Left lung (tissue), 10 donors: ENCODE measurements around the gene GIPR. TPM values are rescaled to one million over a fixed set of nuclear protein-coding genes. Genes with fewer than 3 reads are reported as not detected.

ENCODE experiments used
- ATAC-seq: fragments of 200-7000 bp; cut with Tn5 transposase; one replicate; pipeline ENCODE4 v1.9.1; 2020; ENCODE audit warnings: moderate library complexity
- DNase-seq, 4 donors: peaks; one replicate each; pipeline ENCODE4 v3.0.0-alpha.2; 2013 to 2020
- H3K27ac ChIP-seq, 2 donors: fragments of 200-600 bp; sonication (generic) in 1 of 2; one replicate each; pipeline versions ENCODE4 v1.5.0 to v1.8.0; 2020 to 2021
- H3K27me3 ChIP-seq, 2 donors: fragments of 200-600 bp; sonication (generic) in 1 of 2; one replicate each; pipeline versions ENCODE4 v1.5.0 to v1.8.0; 2020 to 2021
- H3K36me3 ChIP-seq, 2 donors: fragments of 200-600 bp; sonication (generic) in 1 of 2; one replicate each; pipeline versions ENCODE4 v1.5.0 to v1.8.0; 2020 to 2021
- H3K4me1 ChIP-seq, 2 donors: fragments of 200-600 bp; one replicate each; pipeline ENCODE4 v1.8.0; 2021
- H3K4me3 ChIP-seq, 2 donors: fragments of 200-600 bp; sonication (generic) in 1 of 2; one replicate each; pipeline versions ENCODE4 v1.5.0 to v1.8.0; 2020 to 2021; ENCODE audit warnings: mild to moderate bottlenecking in 1 of 2
- H3K9me3 ChIP-seq, 2 donors: fragments of 200-600 bp; sonication (generic) in 1 of 2; one replicate each; pipeline versions ENCODE4 v1.5.0 to v1.8.0; 2020 to 2021
- CTCF ChIP-seq, 2 donors: fragments of 200-600 bp; sonication (generic) in 1 of 2; IDR thresholded peaks; one replicate each; pipeline versions ENCODE4 v1.5.0 to v1.8.0; 2021; ENCODE audit warnings: antibody characterized with exemption in 2 of 2
- intact Hi-C, 2 donors: fragments of 100-400 bp; cut with DNase I; formaldehyde crosslinking; loops; one replicate each; pipeline versions ENCODE4 v1.11.2 to v1.14.2; 2022
- polyA plus RNA-seq, 6 donors: library from polyadenylated mRNA; unstranded; fragments of 120-200 nt; gene quantifications; one replicate each; pipeline ENCODE4 v1.2.1, GENCODE V29; 2013; ENCODE audit not compliant: insufficient read length in 6 of 6
- total RNA-seq, 2 donors: library from RNA; stranded (reverse); fragmentation: NEBNext Ultra II Directional; extraction: Animal tissue kit (Norgen Biotek cat#: 25700); gene quantifications; one replicate each; pipeline ENCODE4 v1.2.1, GENCODE V29; 2021
- donor health status: DM: no; HTN: yes; CAD: no.
- donor health status: DM: no; HTN: no; CAD: no.

The GIPR gene
- total and polyA plus RNA-seq, 8 donors, result 2.8 to 9.7 (median 5.3) TPM

DNA sequence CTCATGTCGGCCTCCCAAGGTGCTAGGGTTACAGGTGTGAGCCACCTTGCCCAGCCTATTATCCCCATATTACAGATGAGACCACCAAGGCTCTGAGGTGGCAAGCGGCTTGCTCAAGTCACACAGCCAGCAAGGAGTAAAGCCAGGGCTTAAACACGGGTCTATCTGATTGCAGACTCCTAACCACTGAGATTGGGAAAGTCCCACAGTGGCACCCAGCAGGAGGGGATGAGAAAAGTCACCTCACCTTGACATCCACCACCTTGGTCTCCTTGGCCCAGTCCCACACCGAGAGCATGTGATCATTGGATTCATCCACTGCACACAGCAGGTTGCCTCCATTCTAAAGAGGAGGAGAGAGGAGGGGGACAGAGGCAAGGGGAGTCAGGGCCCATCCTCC is 38.3 kb upstream of the GIPR start:
- no peak overlapping the region for H3K27ac ChIP-seq
- intact Hi-C loops, result no loop called here
- DNase-seq (no peak), ATAC-seq (no peak)
- peaks cover 0 to 49% of the 10 kb centered on the region in 2 donors for H3K36me3 ChIP-seq
- H3K4me3 ChIP-seq, result no peak overlapping the region
- H3K27me3 ChIP-seq, result no peaks in the 10 kb centered on the region
- no peaks in the 10 kb centered on the region for H3K9me3 ChIP-seq
- no peak for TF ChIP-seq CTCF (IDR thresholded peaks at IDR 0.05)
- peaks cover 3 to 8% of the 10 kb centered on the region in 2 donors for H3K4me1 ChIP-seq

DNA sequence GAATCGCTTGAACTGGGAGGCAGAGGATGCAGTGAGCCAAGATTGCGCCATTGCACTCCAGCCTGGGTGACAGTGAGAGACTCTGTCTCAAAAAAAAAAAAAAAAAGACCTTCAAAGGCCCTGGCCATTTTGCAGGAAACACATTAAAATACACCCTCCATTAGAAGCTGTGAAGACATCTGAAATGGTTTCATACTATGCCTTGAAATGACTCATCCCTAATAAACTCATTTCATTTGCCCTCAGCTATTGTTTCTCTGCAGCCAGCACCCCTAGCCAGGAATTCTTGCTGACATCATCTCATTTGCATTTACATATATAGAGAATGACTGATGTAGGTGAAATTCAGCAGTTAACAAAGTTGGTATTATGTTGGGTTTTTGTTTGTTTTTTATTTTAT is 37.6 kb upstream of the GIPR start:
- H3K27me3 ChIP-seq, result no peaks in the 10 kb centered on the region
- no peak overlapping the region for H3K27ac ChIP-seq
- no peak overlapping the region for H3K4me3 ChIP-seq
- intact Hi-C loops, result no loop called here
- H3K9me3 ChIP-seq, result no peaks in the 10 kb centered on the region
- ATAC-seq (no peak), DNase-seq (no peak)
- peaks cover 3 to 8% of the 10 kb centered on the region in 2 donors for H3K4me1 ChIP-seq
- TF ChIP-seq CTCF (IDR thresholded peaks at IDR 0.05), result no peak
- H3K36me3 ChIP-seq, result peaks cover 0 to 41% of the 10 kb centered on the region in 2 donors

DNA sequence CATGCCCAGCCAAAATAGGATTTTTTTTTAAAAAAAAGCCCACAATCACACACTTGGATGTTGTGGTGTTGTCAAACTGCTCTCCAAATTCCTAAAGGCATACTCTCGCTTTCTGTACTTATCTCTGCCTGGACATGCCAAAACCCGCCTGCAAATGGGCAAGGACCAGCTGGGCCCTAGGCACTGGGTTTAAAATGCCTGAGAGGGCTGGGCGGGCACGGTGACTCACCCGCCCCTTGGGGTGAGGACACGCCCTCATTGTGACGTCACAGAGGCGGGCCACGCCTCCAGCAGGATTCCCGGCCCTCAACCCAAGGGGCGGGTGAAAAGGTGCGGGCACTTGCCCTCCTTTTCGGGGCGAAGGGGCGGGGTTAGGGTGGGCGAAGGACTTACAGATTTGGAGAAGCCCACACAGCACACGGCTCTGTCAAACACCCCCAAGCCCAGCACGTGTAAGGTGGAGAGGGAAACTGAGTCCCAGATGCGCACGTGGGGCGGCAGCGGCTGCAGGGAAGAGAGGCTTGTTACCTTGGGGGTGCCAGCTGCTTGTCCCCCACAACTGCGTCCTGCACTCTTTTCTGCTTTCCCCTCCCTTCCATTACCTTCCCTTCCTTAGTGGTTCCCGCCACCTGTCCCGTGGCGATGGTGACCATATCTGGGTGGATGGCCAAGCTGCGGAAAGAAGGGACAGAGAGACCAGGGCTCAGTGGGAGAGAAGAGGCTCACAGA is 35.4 kb upstream of the GIPR start:
- Histone ChIP-seq H3K27ac (no peak overlapping the region), H3K4me1 (peaks cover 3 to 8% of the 10 kb centered on the region in 2 donors), H3K36me3 (peaks cover 0 to 25% of the 10 kb centered on the region in 2 donors), H3K9me3 (no peaks in the 10 kb centered on the region), H3K27me3 (no peaks in the 10 kb centered on the region), H3K4me3 (no peak overlapping the region)
- intact Hi-C loops, result no loop called here
- TF ChIP-seq CTCF (IDR thresholded peaks at IDR 0.05), result no peak
- DNase-seq (peak in 3 of 4 donors; percentile 70 to 90 (median 79)), ATAC-seq (peak; percentile 97)

DNA sequence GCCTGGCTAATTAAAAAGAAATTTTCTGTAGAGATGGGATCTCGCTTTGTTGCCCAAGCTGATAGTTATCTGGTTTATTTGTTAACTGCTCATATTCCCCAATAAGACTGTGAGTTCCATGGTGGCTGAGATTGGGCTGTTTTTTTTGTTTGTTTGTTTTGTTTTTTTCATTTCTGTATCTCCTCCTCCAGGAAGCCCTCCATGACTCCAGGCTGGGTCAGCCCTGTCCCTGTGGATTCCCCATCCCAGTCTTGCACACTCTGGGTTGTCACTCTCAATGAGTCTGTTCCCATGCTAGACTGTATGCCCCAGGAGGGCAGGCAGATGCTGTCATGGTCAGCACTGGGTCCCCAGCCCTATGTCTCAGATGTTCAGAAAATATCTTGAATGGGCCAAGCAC is 31.7 kb upstream of the GIPR start:
- Histone ChIP-seq H3K36me3 (no peaks in the 10 kb centered on the region), H3K4me3 (no peak overlapping the region), H3K27me3 (no peaks in the 10 kb centered on the region), H3K27ac (no peak overlapping the region), H3K4me1 (peaks cover 9 to 35% of the 10 kb centered on the region in 2 donors), H3K9me3 (no peaks in the 10 kb centered on the region)
- DNase-seq, result no peak
- intact Hi-C loops, result no loop called here
- TF ChIP-seq CTCF (IDR thresholded peaks at IDR 0.05), result no peak
- ATAC-seq, result no peak

DNA sequence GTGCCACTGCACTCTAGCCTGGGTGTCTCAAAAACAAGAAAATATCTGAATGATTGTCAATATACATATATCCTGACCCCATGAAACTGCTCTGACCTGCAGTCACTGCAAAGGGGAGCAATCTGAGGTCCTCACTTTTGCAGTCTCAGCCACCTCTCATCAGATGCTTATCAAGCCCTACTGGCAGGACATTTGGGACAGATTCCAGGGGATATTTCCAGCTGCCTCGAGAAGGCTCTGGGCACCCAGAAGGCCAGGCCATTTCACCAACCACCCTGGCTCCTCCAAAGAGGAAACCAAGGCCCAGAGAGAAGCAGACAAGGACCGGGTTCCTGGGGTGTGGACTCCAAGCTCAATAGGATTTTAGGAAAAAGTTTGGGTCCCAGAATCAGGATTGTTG is 31.1 kb upstream of the GIPR start:
- intact Hi-C loops, result no loop called here
- Histone ChIP-seq H3K4me3 (no peak overlapping the region), H3K36me3 (no peaks in the 10 kb centered on the region), H3K4me1 (peaks cover 9 to 41% of the 10 kb centered on the region in 2 donors), H3K27me3 (no peaks in the 10 kb centered on the region), H3K27ac (no peak overlapping the region), H3K9me3 (no peaks in the 10 kb centered on the region)
- no peak for TF ChIP-seq CTCF (IDR thresholded peaks at IDR 0.05)
- DNase-seq (no peak), ATAC-seq (no peak)
